Astrocyte of the spinal cord (primary cell): ENCODE results near the gene LRRC70.
"Not testable (repeated sequence)": the region's sequence is repeated elsewhere in the genome, so short reads cannot be mapped to it uniquely, and the experiment has no call there.

ENCODE experiments used
- DNase-seq: peaks from one replicate; pipeline ENCODE4 v3.0.0; 2011; ENCODE audit warnings: low read depth, low spot score
- H3K4me3 ChIP-seq: 2 replicates; pipeline ENCODE4 v1.5.1; 2011; ENCODE audit warnings: low read depth, mild to moderate bottlenecking, low read length, moderate library complexity
- in situ Hi-C: cut with HindIII; loops from 2 replicates; pipeline ENCODE4 v1.10.0; 2017; ENCODE audit warnings: low sequenced_read_pairs
- TF ChIP-seq, protein P1 (sequence below): IDR thresholded peaks from 2 replicates; pipeline ENCODE4 v1.5.1; 2012; ENCODE audit warnings: low read depth, mild to moderate bottlenecking, low read length, inconsistent platforms

LRRC70 gene

DNA sequence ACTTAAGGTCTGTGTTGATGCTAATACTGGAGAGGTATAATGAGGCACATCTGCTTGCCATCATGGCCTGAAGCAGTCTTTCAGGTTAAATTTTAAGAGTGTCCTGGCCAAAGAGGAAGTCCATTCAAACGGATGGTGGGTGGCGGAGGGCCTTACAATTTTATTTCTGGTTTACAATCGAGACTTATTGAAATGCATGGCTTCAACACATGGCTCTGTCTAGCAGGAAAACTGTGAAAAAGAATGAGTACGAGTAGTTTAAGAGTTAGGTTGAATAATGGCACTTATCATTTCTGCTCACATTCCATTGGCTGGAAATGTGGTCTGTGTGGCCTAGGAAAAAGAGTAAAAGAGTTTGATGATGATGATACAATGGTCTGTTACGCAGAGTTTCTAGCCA, 42.1 kb downstream of the LRRC70 start:
- no peak overlapping the region for H3K4me3 ChIP-seq
- DNase-seq, result no peak
- TF ChIP-seq, protein P1, sequence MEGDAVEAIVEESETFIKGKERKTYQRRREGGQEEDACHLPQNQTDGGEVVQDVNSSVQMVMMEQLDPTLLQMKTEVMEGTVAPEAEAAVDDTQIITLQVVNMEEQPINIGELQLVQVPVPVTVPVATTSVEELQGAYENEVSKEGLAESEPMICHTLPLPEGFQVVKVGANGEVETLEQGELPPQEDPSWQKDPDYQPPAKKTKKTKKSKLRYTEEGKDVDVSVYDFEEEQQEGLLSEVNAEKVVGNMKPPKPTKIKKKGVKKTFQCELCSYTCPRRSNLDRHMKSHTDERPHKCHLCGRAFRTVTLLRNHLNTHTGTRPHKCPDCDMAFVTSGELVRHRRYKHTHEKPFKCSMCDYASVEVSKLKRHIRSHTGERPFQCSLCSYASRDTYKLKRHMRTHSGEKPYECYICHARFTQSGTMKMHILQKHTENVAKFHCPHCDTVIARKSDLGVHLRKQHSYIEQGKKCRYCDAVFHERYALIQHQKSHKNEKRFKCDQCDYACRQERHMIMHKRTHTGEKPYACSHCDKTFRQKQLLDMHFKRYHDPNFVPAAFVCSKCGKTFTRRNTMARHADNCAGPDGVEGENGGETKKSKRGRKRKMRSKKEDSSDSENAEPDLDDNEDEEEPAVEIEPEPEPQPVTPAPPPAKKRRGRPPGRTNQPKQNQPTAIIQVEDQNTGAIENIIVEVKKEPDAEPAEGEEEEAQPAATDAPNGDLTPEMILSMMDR, result no peak
- in situ Hi-C loops, result no loop called here

DNA sequence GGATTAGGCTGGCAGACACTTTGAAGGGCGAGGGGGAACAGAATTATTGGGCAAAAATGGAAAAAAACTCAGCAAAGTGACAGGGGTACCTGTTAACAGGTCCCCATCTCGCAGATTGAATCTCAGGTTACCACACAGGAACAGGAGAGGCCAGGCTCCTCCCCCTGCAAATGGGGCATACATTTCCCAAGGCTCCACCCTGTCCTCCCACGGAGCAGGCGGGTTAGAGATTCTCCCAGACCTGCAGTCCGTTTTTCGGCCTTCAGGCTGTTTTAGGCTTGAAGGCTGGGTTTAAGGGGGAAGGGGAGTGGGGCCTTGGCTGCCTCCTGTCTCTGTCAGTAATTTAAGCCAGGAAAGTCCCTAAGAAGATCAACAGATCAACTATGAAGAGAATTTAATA, 42.7 kb downstream of the LRRC70 start:
- TF ChIP-seq, protein P1, result no peak
- in situ Hi-C loops, result no loop called here
- DNase-seq, result no peak
- no peak overlapping the region for H3K4me3 ChIP-seq

- TF ChIP-seq, protein P1, result no peak
- in situ Hi-C loops, result no loop called here
- H3K4me3 ChIP-seq, result no peak overlapping the region
- no peak for DNase-seq
Measured at GRCh38 chr5:62623271-62623670, 44.7 kb downstream of the LRRC70 start.

GRCh38 chr5:62624436-62624835, 45.8 kb downstream of the LRRC70 start:
- in situ Hi-C loops, DNase-seq, H3K4me3 ChIP-seq: not testable (repeated sequence)

- in situ Hi-C loops, result no loop called here
- no peak overlapping the region for H3K4me3 ChIP-seq
- TF ChIP-seq, protein P1, result no peak
- no peak for DNase-seq
Measured at GRCh38 chr5:62626534-62626933, 47.9 kb downstream of the LRRC70 start.

DNA sequence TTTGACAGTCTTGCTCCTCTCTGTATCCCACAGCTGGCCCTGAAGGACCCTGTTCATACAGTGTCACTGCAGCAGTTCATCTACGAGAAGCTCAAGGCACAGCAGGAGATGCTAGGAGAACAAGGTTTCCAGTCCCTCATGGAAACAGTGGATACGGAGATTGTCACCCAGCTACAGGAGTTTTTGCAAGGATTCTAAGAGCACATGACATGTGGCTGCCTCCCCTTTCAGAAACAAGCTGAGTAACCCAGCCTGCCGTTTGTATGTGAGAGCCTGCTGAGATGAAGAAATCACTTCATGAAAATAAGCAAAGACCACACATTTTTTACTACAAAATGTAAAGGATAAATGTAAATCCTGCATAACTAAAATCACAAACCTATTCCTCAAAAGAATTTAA, 48.5 kb downstream of the LRRC70 start:
- DNase-seq, result no peak
- in situ Hi-C loops, result no loop called here
- no peak overlapping the region for H3K4me3 ChIP-seq
- TF ChIP-seq, protein P1, result no peak

- no peak overlapping the region for H3K4me3 ChIP-seq
- DNase-seq, result no peak
- TF ChIP-seq, protein P1, result no peak
- in situ Hi-C loops, result no loop called here
Measured at GRCh38 chr5:62627901-62628300, 49.3 kb downstream of the LRRC70 start.
